CD4-positive, alpha-beta T cell (primary cell): ENCODE results near the gene NXPE4. TPM values are rescaled to one million over a fixed set of nuclear protein-coding genes. Genes with fewer than 3 reads are reported as not detected.
"Not testable (repeated sequence)": the region's sequence is repeated elsewhere in the genome, so short reads cannot be mapped to it uniquely, and the experiment has no call there.

Source experiments
- ATAC-seq: fragments of 200-7000 bp; cut with Tn5 transposase; one replicate; pipeline ENCODE4 v1.10.0; 2022; ENCODE audit warnings: mild to moderate bottlenecking; ENCODE audit not compliant: poor library complexity
- CTCF ChIA-PET: fragments of 350-600 bp; sonication (Branson Sonifier 250); formaldehyde crosslinking; loops from one replicate; lab custom pipeline; 2021; ENCODE audit warnings: antibody characterized with exemption, inconsistent platforms; lab: Charles Lee
- POLR2A ChIA-PET: fragments of 350-600 bp; sonication (Branson Sonifier 250); formaldehyde crosslinking; loops from one replicate; lab custom pipeline; 2021; ENCODE audit warnings: antibody characterized with exemption, inconsistent platforms; lab: Charles Lee
- DNase-seq, 14 experiments: peaks; one replicate each; pipeline ENCODE4 v3.0.0-alpha.2; 2013 to 2020; ENCODE audit warnings: mixed read lengths in 2 of 14
- H3K27ac ChIP-seq, 2 donors: one replicate each; pipeline versions ENCODE4 v1.5.1 to v1.7.0; 2013; ENCODE audit warnings: low read length in 2 of 2, low read depth in 1 of 2, mild to moderate bottlenecking in 1 of 2
- H3K27me3 ChIP-seq, 2 experiments: 1 replicate in 1 of 2; 2 replicates in 1 of 2; pipeline versions ENCODE4 v1.6.1 to v1.7.0; 2013; ENCODE audit warnings: low read length in 2 of 2, control low read depth in 1 of 2, mild to moderate bottlenecking in 1 of 2, moderate library complexity in 1 of 2; ENCODE audit not compliant: insufficient read depth in 2 of 2, control insufficient read depth in 1 of 2
- H3K36me3 ChIP-seq: one replicate; pipeline ENCODE4 v1.6.1; 2013; ENCODE audit warnings: low read length, control low read depth; ENCODE audit not compliant: insufficient read depth
- H3K4me1 ChIP-seq: one replicate; pipeline ENCODE4 v1.6.1; 2013; ENCODE audit warnings: low read length, control low read depth; ENCODE audit not compliant: insufficient read depth
- H3K4me3 ChIP-seq: one replicate; pipeline ENCODE4 v1.5.1; 2013; ENCODE audit warnings: mild to moderate bottlenecking, low read length, moderate library complexity
- H3K9me3 ChIP-seq, 2 experiments: 1 replicate in 1 of 2; 2 replicates in 1 of 2; pipeline versions ENCODE4 v1.6.1 to v1.7.0; 2013; ENCODE audit warnings: low read length in 2 of 2, mild to moderate bottlenecking in 2 of 2, control low read depth in 1 of 2, moderate library complexity in 1 of 2; ENCODE audit not compliant: control insufficient read depth in 1 of 2, insufficient read depth in 1 of 2
- H3K27ac Mint-ChIP-seq: one replicate; pipeline ENCODE4 v1.8.0; 2020; ENCODE audit warnings: mixed read lengths
- H3K27me3 Mint-ChIP-seq: one replicate; pipeline ENCODE4 v1.8.0; 2021; ENCODE audit warnings: mixed read lengths
- H3K36me3 Mint-ChIP-seq: one replicate; pipeline ENCODE4 v1.8.0; 2021; ENCODE audit warnings: low read depth, mixed read lengths
- H3K4me1 Mint-ChIP-seq: one replicate; pipeline ENCODE4 v1.8.0; 2021; ENCODE audit warnings: low read depth, mixed read lengths
- H3K4me3 Mint-ChIP-seq: one replicate; pipeline ENCODE4 v1.8.0; 2020; ENCODE audit warnings: mild to moderate bottlenecking, mixed read lengths
- H3K9me3 Mint-ChIP-seq: one replicate; pipeline ENCODE4 v1.8.0; 2020; ENCODE audit warnings: mixed read lengths
- CTCF ChIP-seq: fragments of 200-600 bp; IDR thresholded peaks from one replicate; pipeline ENCODE4 v1.8.0; 2022; ENCODE audit warnings: antibody characterized with exemption, mild to moderate bottlenecking
- intact Hi-C, 2 experiments: fragments of 100-400 bp; cut with DNase I in 1 of 2; cut with micrococcal nuclease in 1 of 2; formaldehyde crosslinking; loops; one replicate each; pipeline versions ENCODE4 v1.15.1 to v1.9.0; 2023 to 2025; cut with DNase I, micrococcal nuclease
- total RNA-seq, 174 experiments: library from RNA in 2 of 174; stranded (reverse) in 2 of 174; gene quantifications; one replicate each; pipeline ENCODE4 v1.2.3 and lab custom pipeline; 2021 to 2026

Gene NXPE4
- total RNA-seq, 2 experiments from 2014 or later = not detected

DNA sequence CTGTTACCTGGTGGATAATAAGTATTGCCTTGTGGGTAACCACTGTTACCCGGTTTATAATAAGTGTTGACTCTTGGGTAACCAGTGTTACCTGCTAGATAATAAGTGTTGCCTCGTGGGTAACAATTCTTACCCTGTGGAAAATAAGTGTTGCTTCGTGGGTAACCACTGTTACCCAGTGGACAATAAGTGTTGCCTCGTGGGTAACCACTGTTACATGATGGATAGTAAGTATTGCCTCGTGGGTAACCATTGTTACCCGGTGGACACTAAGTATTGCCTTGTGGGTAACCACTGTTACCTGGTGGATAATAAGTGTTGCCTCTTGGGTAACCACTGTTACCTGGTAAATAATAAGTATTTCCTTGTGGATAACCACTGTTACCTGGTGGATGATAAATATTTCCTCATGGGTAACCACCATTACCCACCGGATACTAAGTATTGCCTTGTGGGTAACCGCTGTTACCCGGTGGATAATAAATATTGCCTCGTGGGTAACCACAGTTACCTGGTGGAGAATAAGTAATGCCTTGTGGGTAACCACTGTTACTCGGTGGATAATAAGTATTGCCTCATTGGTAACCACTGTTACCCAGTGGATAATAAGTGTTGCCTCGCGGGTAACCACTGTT lies 8.7 kb upstream of the NXPE4 start:
- H3K4me1 ChIP-seq = no peaks in the 10 kb centered on the region
- no peaks in the 10 kb centered on the region for H3K36me3 Mint-ChIP-seq
- intact Hi-C loops = no loop called here
- H3K9me3 ChIP-seq = no peaks in the 10 kb centered on the region
- no peaks in the 10 kb centered on the region for H3K4me1 Mint-ChIP-seq
- no peak for TF ChIP-seq CTCF
- no peak overlapping the region for H3K27ac Mint-ChIP-seq
- H3K4me3 Mint-ChIP-seq = no peak overlapping the region
- no peak overlapping the region for H3K27ac ChIP-seq
- ChIA-PET POLR2A (no interaction called here), CTCF (no interaction called here)
- DNase-seq (no peak), ATAC-seq (no peak)
- H3K9me3 Mint-ChIP-seq = no peaks in the 10 kb centered on the region
- H3K27me3 Mint-ChIP-seq = no peaks in the 10 kb centered on the region
- no peaks in the 10 kb centered on the region for H3K36me3 ChIP-seq
- H3K4me3 ChIP-seq = no peak overlapping the region
- H3K27me3 ChIP-seq = no peaks in the 10 kb centered on the region

DNA sequence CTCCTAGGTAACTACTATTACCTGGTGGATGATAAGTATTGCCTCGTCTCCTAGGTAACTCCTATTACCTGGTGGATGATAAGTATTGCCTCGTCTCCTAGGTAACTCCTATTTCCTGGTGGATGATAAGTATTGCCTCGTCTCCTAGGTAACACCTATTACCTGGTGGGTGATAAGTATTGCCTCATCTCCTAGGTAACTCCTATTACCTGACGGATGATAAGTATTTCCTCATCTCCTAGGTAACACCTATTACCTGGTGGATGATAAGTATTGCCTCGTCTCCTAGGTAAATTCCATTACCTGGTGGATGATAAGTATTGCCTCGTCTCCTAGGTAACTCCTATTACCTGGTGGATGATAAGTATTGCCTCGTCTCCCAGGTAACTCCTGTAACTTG lies 7.6 kb upstream of the NXPE4 start:
- DNase-seq = peak in 1 of 14 experiments; percentile 17
- POLR2A ChIA-PET, ATAC-seq, H3K27ac ChIP-seq, intact Hi-C loops, H3K4me1 ChIP-seq, H3K27me3 Mint-ChIP-seq, H3K27ac Mint-ChIP-seq, H3K9me3 Mint-ChIP-seq, H3K4me1 Mint-ChIP-seq, H3K36me3 ChIP-seq, CTCF ChIA-PET, H3K27me3 ChIP-seq, H3K4me3 ChIP-seq, H3K9me3 ChIP-seq, H3K4me3 Mint-ChIP-seq, H3K36me3 Mint-ChIP-seq: not testable (repeated sequence)

DNA sequence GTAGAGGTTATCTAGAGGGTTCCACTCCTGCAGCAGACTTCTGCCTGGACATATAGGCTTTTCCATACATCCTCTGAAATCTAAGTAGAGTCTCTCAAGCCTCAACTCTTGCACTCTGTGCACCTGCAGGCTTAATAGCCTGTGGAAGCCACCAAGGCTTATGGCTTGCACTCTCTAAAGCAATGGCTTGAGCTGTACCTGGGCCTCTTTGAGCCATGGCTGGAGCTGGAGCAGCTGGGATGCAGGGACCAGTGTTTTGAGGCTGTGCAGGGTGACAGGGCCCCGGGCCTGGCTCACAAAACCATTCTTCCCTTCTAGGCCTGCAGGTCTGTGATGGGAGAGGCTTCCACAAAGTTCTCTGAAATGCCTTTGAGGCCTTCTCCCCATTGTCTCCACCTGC lies 2.9 kb upstream of the NXPE4 start:
- Mint-ChIP-seq H3K36me3 (no peaks in the 10 kb centered on the region), H3K27ac (no peak overlapping the region), H3K4me3 (no peak overlapping the region), H3K27me3 (no peaks in the 10 kb centered on the region), H3K4me1 (no peaks in the 10 kb centered on the region), H3K9me3 (no peaks in the 10 kb centered on the region)
- ChIA-PET CTCF (no interaction called here), POLR2A (no interaction called here)
- no peaks in the 10 kb centered on the region for H3K36me3 ChIP-seq
- intact Hi-C loops = no loop called here
- H3K4me3 ChIP-seq = no peak overlapping the region
- DNase-seq (no peak), ATAC-seq (no peak)
- no peak for TF ChIP-seq CTCF
- H3K4me1 ChIP-seq = no peaks in the 10 kb centered on the region
- H3K27me3 ChIP-seq = no peaks in the 10 kb centered on the region
- no peaks in the 10 kb centered on the region for H3K9me3 ChIP-seq
- no peak overlapping the region for H3K27ac ChIP-seq
